PC-9 (cell line): ENCODE results near the gene UGT1A1.

Experiments used
- CTCF ChIP-seq: fragments of 200-600 bp; sonication (generic); conservative IDR thresholded peaks from 2 replicates; pipeline ENCODE4 v1.6.1; 2017; ENCODE audit warnings: mixed run types, antibody characterized with exemption, mild to moderate bottlenecking, moderate library complexity
- EZH2 ChIP-seq: fragments of 200-600 bp; sonication (generic); IDR thresholded peaks from 2 replicates; pipeline ENCODE4 v1.8.0; 2017; ENCODE audit warnings: antibody characterized with exemption, low read depth

- TF ChIP-seq CTCF (peak; percentile 43; the same call in 1 of the 2 replicates), EZH2 (no peak)
Observed at GRCh38 chr2:233807215-233807865, 47.3 kb downstream of the UGT1A1 start.
